GM06990 (cell line): Measurements from ENCODE around the gene UPF1.

Source experiments
- DNase-seq: peaks from one replicate; pipeline ENCODE4 v3.0.0-alpha.2; 2011; ENCODE audit not compliant: insufficient read length; ENCODE audit errors: extremely low read depth
- H3K27me3 ChIP-seq: replicated peaks from 2 replicates; pipeline ENCODE4 v1.6.0; 2011; ENCODE audit warnings: low read length; ENCODE audit not compliant: control insufficient read depth, insufficient read depth
- H3K36me3 ChIP-seq: 2 replicates; pipeline ENCODE4 v1.5.1; 2011; ENCODE audit warnings: low read length; ENCODE audit not compliant: control insufficient read depth, insufficient read depth
- H3K4me3 ChIP-seq: replicated peaks from 2 replicates; pipeline ENCODE4 v1.5.1; 2011; ENCODE audit warnings: low read depth, mild to moderate bottlenecking, control low read depth, low read length
- TF ChIP-seq, protein P1 (sequence below): IDR thresholded peaks from 2 replicates; pipeline ENCODE4 v1.5.1; 2011; ENCODE audit warnings: low read length, control low read depth, mild to moderate bottlenecking, inconsistent platforms; ENCODE audit not compliant: insufficient read depth, poor library complexity, severe bottlenecking

The UPF1 gene

DNA sequence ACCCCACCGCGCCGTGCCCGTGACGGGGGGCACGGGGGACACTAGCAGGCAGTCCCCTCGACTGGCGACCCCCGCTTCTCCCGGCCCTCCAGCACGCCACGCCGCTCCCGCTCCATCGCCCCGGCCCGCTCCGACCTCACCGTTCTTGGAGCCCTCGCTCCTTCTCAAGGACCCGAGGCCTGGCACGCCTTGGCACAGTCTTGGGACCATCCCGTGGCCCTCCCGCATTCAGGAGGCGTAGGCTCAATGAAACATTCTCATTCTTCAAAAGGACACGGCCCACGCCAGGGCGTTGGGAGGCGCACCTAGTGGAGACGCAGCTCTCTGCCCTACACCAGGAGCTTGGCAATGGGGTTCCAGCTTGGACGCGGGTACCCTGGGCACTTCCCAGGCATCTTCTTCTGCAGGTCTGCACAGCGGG is 64.7 kb downstream of the UPF1 start:
- Histone ChIP-seq H3K36me3 (peaks cover 19% of the 10 kb centered on the region), H3K27me3 (no peaks in the 10 kb centered on the region; the same call in 1 of the 2 replicates), H3K4me3 (no peak overlapping the region)
- TF ChIP-seq, protein P1, sequence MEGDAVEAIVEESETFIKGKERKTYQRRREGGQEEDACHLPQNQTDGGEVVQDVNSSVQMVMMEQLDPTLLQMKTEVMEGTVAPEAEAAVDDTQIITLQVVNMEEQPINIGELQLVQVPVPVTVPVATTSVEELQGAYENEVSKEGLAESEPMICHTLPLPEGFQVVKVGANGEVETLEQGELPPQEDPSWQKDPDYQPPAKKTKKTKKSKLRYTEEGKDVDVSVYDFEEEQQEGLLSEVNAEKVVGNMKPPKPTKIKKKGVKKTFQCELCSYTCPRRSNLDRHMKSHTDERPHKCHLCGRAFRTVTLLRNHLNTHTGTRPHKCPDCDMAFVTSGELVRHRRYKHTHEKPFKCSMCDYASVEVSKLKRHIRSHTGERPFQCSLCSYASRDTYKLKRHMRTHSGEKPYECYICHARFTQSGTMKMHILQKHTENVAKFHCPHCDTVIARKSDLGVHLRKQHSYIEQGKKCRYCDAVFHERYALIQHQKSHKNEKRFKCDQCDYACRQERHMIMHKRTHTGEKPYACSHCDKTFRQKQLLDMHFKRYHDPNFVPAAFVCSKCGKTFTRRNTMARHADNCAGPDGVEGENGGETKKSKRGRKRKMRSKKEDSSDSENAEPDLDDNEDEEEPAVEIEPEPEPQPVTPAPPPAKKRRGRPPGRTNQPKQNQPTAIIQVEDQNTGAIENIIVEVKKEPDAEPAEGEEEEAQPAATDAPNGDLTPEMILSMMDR = no peak
- DNase-seq = no peak

DNA sequence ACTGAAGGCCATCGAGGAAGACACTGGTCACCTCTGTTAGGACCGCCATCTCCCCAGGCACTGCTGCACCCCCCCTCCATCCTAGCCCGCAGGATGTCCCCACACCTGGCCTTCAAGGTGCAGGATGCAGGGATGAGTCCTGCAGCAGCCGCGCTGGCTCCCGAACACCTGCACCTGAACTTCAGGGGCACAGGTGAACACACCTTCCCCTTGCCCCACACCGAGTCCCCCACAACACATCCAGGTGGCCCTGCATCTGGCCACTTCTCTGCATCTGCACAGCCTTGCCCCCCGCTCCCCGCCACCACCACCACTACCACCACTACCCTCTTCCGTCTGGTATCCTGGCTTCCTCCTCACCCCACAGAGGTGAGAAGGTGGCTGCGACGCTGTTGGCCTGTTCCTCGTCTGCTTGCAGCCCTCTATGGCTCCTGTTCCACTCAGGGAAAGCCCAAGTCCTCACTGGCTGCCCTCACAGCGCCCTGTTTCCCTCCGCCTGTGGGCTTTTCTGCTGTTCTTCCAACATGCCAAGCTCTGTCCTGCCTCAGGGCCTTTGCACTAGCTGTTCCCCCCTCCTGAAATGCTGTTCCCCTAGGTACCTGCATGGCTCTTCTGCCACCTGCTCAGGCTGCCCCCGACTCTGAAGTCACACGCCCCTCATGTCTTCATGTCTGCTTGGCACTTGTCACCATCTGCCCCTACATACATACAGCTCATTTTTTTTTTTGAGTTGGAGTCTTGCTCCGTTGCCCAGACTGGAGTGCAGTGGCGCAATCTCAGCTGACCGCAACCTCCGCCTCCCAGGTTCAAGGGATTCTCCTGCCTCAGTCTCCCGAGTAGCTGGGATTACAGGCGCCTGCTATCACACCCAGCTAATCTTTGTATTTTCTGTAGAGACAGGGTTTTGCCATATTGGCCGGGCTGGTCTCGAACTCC is 65.6 kb downstream of the UPF1 start:
- TF ChIP-seq, protein P1 = no peak
- DNase-seq = no peak
- Histone ChIP-seq H3K36me3 (peaks cover 19% of the 10 kb centered on the region), H3K4me3 (no peak overlapping the region), H3K27me3 (no peaks in the 10 kb centered on the region; the same call in 1 of the 2 replicates)

DNA sequence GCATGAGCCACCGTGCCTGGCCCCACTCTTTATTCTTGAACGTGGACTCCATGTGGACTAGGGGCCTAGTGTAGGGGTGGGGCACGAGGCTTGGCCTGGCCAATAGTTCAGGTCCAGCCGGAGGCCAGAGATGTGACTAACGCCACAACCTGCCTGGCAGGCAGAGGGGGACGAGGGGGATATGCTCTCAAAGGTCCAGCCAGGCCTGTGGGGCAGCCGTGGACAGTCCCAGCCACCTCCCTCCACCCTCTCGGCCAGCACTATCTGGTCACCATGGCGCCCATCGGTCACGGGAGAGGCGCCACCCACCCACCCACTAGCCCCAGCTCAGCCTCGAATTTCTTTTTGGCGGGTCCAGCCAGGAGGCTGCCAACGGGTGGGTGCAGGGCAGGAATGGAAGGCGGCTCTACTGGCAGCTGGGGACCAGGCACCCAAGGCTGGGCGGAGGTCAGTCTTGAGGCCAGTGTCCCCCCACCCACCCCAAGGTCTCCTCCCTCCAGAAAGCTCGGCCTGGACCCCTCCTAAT is 66.4 kb downstream of the UPF1 start:
- no peak for DNase-seq
- Histone ChIP-seq H3K36me3 (peaks cover 23% of the 10 kb centered on the region), H3K4me3 (no peak overlapping the region), H3K27me3 (no peaks in the 10 kb centered on the region; the same call in 1 of the 2 replicates)
- TF ChIP-seq, protein P1 = no peak

DNA sequence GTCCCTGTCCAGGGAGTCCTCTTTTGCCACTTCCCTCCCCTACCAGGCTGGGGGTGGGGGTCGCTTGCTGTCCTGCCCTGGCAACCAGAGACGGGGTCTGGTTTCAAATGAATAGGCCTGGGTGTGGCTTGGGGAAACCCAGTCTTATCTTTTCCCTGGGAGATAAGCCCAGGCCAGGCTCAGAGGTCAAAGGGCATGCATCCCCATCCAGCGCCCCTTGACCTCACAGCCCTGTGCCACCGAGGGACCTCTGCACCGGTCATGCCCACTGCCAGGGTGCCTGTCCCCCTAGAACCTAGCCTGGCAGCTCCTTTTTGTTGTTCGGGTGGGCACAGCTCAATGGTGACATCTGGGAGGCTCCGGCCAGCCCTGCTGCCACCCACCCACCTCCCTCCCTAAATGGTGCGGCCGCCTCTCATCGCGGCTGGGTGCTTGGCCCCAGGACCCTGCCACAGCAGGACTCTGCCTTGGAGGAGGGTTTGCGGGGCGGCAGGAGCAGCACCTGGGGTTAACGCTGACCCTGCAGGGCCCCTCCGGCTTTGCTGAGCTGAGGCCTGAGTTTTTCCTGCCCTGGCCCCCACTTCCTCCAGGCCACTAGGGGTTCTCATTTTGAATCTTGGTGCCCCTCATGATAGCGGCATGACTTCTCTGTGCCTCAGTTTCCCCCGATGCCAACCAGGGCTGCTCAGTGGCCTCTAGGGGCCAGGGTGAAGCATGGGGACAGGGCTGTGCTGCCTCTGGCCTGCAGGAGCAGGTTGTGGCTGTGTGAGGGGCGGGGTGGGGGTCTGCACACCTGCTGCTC is 67.0 kb downstream of the UPF1 start:
- no peaks in the 10 kb centered on the region; the same call in 1 of the 2 replicates for H3K27me3 ChIP-seq
- no peak for DNase-seq
- no peak overlapping the region for H3K4me3 ChIP-seq
- TF ChIP-seq, protein P1 = no peak
- peaks cover 30% of the 10 kb centered on the region for H3K36me3 ChIP-seq

DNA sequence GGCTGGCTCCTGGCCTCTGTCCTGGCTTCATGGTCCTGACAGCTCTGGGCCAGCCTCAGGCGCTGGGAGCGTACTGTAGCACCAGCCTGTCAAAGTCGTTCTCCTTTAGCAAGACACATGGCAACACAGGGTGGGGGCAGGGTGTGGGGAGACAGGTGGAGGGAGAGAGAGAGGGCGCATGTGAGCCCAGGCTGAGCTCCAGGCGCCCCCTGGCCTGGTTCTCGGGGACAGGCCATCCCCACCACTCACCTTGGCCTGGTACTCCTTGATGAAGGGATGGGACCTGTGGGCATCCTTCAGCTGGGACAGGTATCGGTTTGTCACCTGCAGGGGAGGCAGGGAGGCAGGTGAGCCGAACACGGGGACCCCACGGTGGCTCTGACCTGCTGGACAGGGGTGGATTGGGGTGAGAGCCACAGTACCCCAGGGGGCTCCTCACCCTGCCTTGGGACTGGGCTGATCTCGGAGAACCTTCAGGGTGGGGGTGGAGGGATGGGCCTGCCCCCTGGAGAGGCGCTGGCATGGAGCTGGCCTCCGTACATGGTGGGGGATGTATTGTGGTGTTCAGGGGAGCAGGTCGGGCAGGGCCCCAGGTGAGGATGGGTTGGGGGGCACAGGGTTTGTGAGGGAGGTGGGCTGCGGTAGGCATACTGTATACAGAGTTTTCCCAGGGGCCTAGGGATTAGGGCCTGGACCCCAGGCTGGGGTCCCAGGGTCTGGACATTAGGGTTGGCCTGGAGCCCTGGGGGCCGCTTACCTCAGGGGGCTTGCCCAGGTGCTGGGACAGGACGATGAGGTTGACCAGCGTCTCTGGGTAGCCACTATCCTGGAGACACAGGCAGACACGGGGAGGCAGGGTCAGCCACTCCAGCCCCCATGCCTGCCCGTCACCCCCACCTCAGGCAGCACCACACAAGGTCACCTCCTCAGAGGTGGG is 68.1 kb downstream of the UPF1 start:
- H3K36me3 ChIP-seq = peaks cover 38% of the 10 kb centered on the region
- no peak for DNase-seq
- TF ChIP-seq, protein P1 = no peak

More for the DNA sequence above, 68.1 kb downstream of the UPF1 start:
- H3K4me3 ChIP-seq = no peak overlapping the region
- H3K27me3 ChIP-seq = no peaks in the 10 kb centered on the region
